Keratinocyte (primary cell): ENCODE results near the gene BTN3A1. TPM values are rescaled to one million over a fixed set of nuclear protein-coding genes. Genes with fewer than 3 reads are reported as not detected.

ENCODE experiments used
- DNase-seq: peaks from one replicate; pipeline ENCODE4 v3.0.0-alpha.2; 2011; ENCODE audit warnings: low read depth, missing footprints, low spot score
- FAIRE-seq: peaks from 2 replicates; lab custom pipeline; 2011; peaks lifted over from hg19 to GRCh38; lab: Jason Lieb, UNC
- H2AFZ ChIP-seq: 2 replicates; pipeline ENCODE4 v1.6.0; 2012; ENCODE audit warnings: low read length, control low read depth, inconsistent platforms; ENCODE audit not compliant: control insufficient read depth
- H3K27ac ChIP-seq: 2 replicates; pipeline ENCODE4 v1.5.1; 2011; ENCODE audit warnings: low read length; ENCODE audit not compliant: control insufficient read depth, insufficient read depth
- H3K27me3 ChIP-seq: 3 replicates; pipeline ENCODE4 v1.6.0; 2011; ENCODE audit warnings: low read length; ENCODE audit not compliant: control insufficient read depth, insufficient read depth; ENCODE audit errors: extremely low read depth
- H3K36me3 ChIP-seq, 2 experiments: 2 replicates in 1 of 2; 3 replicates in 1 of 2; pipeline ENCODE4 v1.5.1; 2011; ENCODE audit warnings: low read length in 2 of 2, mild to moderate bottlenecking in 1 of 2; ENCODE audit not compliant: control insufficient read depth in 2 of 2, insufficient read depth in 2 of 2; ENCODE audit errors: extremely low read depth in 1 of 2
- H3K4me1 ChIP-seq: 3 replicates; pipeline ENCODE4 v1.5.1; 2011; ENCODE audit warnings: low read length; ENCODE audit not compliant: control insufficient read depth, insufficient read depth; ENCODE audit errors: extremely low read depth
- H3K4me2 ChIP-seq: 3 replicates; pipeline ENCODE4 v1.6.0; 2011; ENCODE audit warnings: low read depth, low read length; ENCODE audit not compliant: control insufficient read depth, insufficient read depth; ENCODE audit errors: extremely low read depth
- H3K4me3 ChIP-seq, 3 experiments: fragments of 200-600 bp in 1 of 3; sonication (generic) in 1 of 3; 2 replicates in 2 of 3; 3 replicates in 1 of 3; pipeline ENCODE4 v1.5.1; 2011 to 2016; ENCODE audit warnings: low read length in 3 of 3, mild to moderate bottlenecking in 3 of 3, control low read depth in 2 of 3, inconsistent platforms in 1 of 3, low read depth in 1 of 3, mixed read lengths in 1 of 3, mixed run types in 1 of 3, moderate library complexity in 1 of 3; ENCODE audit not compliant: control insufficient read depth in 2 of 3, insufficient read depth in 2 of 3; ENCODE audit errors: extremely low read depth in 1 of 3
- H3K79me2 ChIP-seq: 2 replicates; pipeline ENCODE4 v1.6.0; 2012; ENCODE audit warnings: low read length; ENCODE audit not compliant: control insufficient read depth, insufficient read depth
- H3K9ac ChIP-seq: 3 replicates; pipeline ENCODE4 v1.6.0; 2011; ENCODE audit warnings: low read length; ENCODE audit not compliant: control insufficient read depth, insufficient read depth; ENCODE audit errors: extremely low read depth
- H3K9me1 ChIP-seq: 3 replicates; pipeline ENCODE4 v1.6.0; 2011; ENCODE audit warnings: low read length; ENCODE audit not compliant: control insufficient read depth, insufficient read depth; ENCODE audit errors: extremely low read depth
- H3K9me3 ChIP-seq: 2 replicates; pipeline ENCODE4 v1.5.1; 2012; ENCODE audit warnings: low read depth, low read length; ENCODE audit not compliant: control insufficient read depth
- H4K20me1 ChIP-seq: 3 replicates; pipeline ENCODE4 v1.6.0; 2011; ENCODE audit warnings: low read length; ENCODE audit not compliant: control insufficient read depth, insufficient read depth; ENCODE audit errors: extremely low read depth
- CTCF ChIP-seq, 3 experiments: IDR thresholded peaks in 1 of 3; conservative IDR thresholded peaks in 1 of 3; optimal IDR thresholded peaks in 1 of 3; 2 replicates in 2 of 3; 3 replicates in 1 of 3; pipeline versions ENCODE3 to v1.5.1; 2011; ENCODE audit warnings: low read length in 3 of 3, mild to moderate bottlenecking in 3 of 3, moderate library complexity in 2 of 3, control low read depth in 1 of 3, inconsistent platforms in 1 of 3; ENCODE audit not compliant: insufficient read depth in 2 of 3; ENCODE audit errors: extremely low read depth in 1 of 3
- EZH2 ChIP-seq: IDR thresholded peaks from one replicate; pipeline ENCODE4 v1.6.1; 2012; ENCODE audit warnings: inconsistent platforms, mild to moderate bottlenecking, low read length, moderate library complexity
- dilution Hi-C: fragments of 300-500 bp; cut with MboI; formaldehyde crosslinking; loops from one replicate; pipeline ENCODE4 v1.7.0; 2020; ENCODE audit warnings: low sequenced_read_pairs; ENCODE audit not compliant: extremely low pct_ligation_motif_present
- polyA plus RNA-seq, 5 experiments: library from polyadenylated mRNA; depleted of rRNA in 3 of 5; stranded (reverse) in 3 of 5; stranded (forward) in 1 of 5; unstranded in 1 of 5; fragments of >200 nt; gene quantifications; 1 replicate in 1 of 5; 2 replicates in 3 of 5; 3 replicates in 1 of 5; pipeline versions ENCODE4 v1.2.1 to v1.2.3, GENCODE V29; 2011 to 2012; ENCODE audit warnings: missing spikeins in 2 of 5, low read depth in 1 of 5, low replicate concordance in 1 of 5

Gene BTN3A1
- polyA plus RNA-seq, 1 donor (not counting 4 experiments of a cell fraction or from before 2014, with no cell fraction given) = 6.9 TPM

- H3K36me3 ChIP-seq = peaks cover 4 to 14% of the 10 kb centered on the region in 2 experiments
- H3K27me3 ChIP-seq = no peaks in the 10 kb centered on the region
- H3K9me1 ChIP-seq = no peaks in the 10 kb centered on the region
- H3K9me3 ChIP-seq = no peaks in the 10 kb centered on the region
- no peak overlapping the region for H2AFZ ChIP-seq
- no peak overlapping the region for H3K4me3 ChIP-seq
- no peaks in the 10 kb centered on the region for H4K20me1 ChIP-seq
- no peak overlapping the region for H3K27ac ChIP-seq
- H3K79me2 ChIP-seq = no peaks in the 10 kb centered on the region
- no peak overlapping the region for H3K4me2 ChIP-seq
- FAIRE-seq = no peak
- no peaks in the 10 kb centered on the region for H3K4me1 ChIP-seq
- no peak for DNase-seq
- dilution Hi-C loops = no loop called here
- TF ChIP-seq CTCF (optimal IDR thresholded peaks at IDR 0.05 in 1 of 3, IDR thresholded peaks at IDR 0.05 in 1 of 3, conservative IDR thresholded peaks at IDR 0.05 in 1 of 3; ENCODE audit: extremely low read depth in 1 of 3, insufficient read depth in 2 of 3, low read length in 3 of 3) = no peak
- no peak for TF ChIP-seq EZH2
- no peak overlapping the region for H3K9ac ChIP-seq
Measured at GRCh38 chr6:26430787-26431186, 28.7 kb downstream of the BTN3A1 start.

- Histone ChIP-seq H3K27me3 (no peaks in the 10 kb centered on the region), H3K9me3 (no peaks in the 10 kb centered on the region), H3K27ac (no peak overlapping the region), H3K4me1 (no peaks in the 10 kb centered on the region), H3K9me1 (no peaks in the 10 kb centered on the region), H4K20me1 (no peaks in the 10 kb centered on the region), H3K9ac (no peak overlapping the region), H3K4me2 (no peak overlapping the region), H2AFZ (no peak overlapping the region), H3K36me3 (peaks cover 4 to 11% of the 10 kb centered on the region in 2 experiments), H3K4me3 (no peak overlapping the region), H3K79me2 (no peaks in the 10 kb centered on the region)
- FAIRE-seq (no peak), DNase-seq (no peak)
- dilution Hi-C loops = no loop called here
- TF ChIP-seq EZH2 = no peak
- TF ChIP-seq CTCF (optimal IDR thresholded peaks at IDR 0.05 in 1 of 3, IDR thresholded peaks at IDR 0.05 in 1 of 3, conservative IDR thresholded peaks at IDR 0.05 in 1 of 3; ENCODE audit: extremely low read depth in 1 of 3, insufficient read depth in 2 of 3, low read length in 3 of 3) = no peak
Measured at GRCh38 chr6:26431258-26432172, 29.4 kb downstream of the BTN3A1 start.
